8988T (cell line): ENCODE data around the gene ARID1B.

Experiments used
- DNase-seq: peaks from one replicate; pipeline ENCODE4 v3.0.0; 2011

Gene ARID1B

GRCh38 chr6:157117431-157118095 is 340.4 kb downstream of the ARID1B start:
- no peak for DNase-seq

- no peak for DNase-seq
These were observed 342.4 kb downstream of the ARID1B start for GRCh38 chr6:157119502-157120027.

- DNase-seq, result no peak
These were observed 343.5 kb downstream of the ARID1B start for GRCh38 chr6:157120534-157121232.

GRCh38 chr6:157121897-157122296 is 344.7 kb downstream of the ARID1B start:
- DNase-seq, result no peak

- DNase-seq, result no peak
These were observed 346.1 kb downstream of the ARID1B start for GRCh38 chr6:157123234-157123633.

GRCh38 chr6:157124485-157125254 is 347.5 kb downstream of the ARID1B start:
- DNase-seq, result no peak

GRCh38 chr6:157125531-157125930 is 348.4 kb downstream of the ARID1B start:
- DNase-seq, result no peak

- DNase-seq, result no peak
These were observed 349.3 kb downstream of the ARID1B start for GRCh38 chr6:157126183-157127098.

GRCh38 chr6:157128235-157128775 is 351.1 kb downstream of the ARID1B start:
- DNase-seq, result no peak

GRCh38 chr6:157131250-157131649 is 354.1 kb downstream of the ARID1B start:
- no peak for DNase-seq

GRCh38 chr6:157133856-157134255 is 356.7 kb downstream of the ARID1B start:
- no peak for DNase-seq

GRCh38 chr6:157134402-157135047 is 357.3 kb downstream of the ARID1B start:
- DNase-seq, result no peak

- no peak for DNase-seq
These were observed 358.5 kb downstream of the ARID1B start for GRCh38 chr6:157135691-157136090.

- DNase-seq, result no peak
These were observed 360.3 kb downstream of the ARID1B start for GRCh38 chr6:157137501-157137900.

- peak; percentile 70 for DNase-seq
These were observed 362.0 kb downstream of the ARID1B start for GRCh38 chr6:157139054-157139708.

GRCh38 chr6:157143171-157143889 is 366.2 kb downstream of the ARID1B start:
- no peak for DNase-seq

- no peak for DNase-seq
These were observed 367.0 kb downstream of the ARID1B start for GRCh38 chr6:157143890-157144798.

GRCh38 chr6:157144859-157145568 is 367.8 kb downstream of the ARID1B start:
- no peak for DNase-seq
